ENCODE results near the gene ESYT2.

ESYT2 gene

GRCh38 chr7:158821171-158822031 is 7.9 kb downstream of the ESYT2 start:
- DNase-seq = peak; percentile 80

- no peak for DNase-seq
Measured at GRCh38 chr7:158820656-158821055, 8.7 kb downstream of the ESYT2 start.

GRCh38 chr7:158819571-158820203 is 9.6 kb downstream of the ESYT2 start:
- DNase-seq = peak; percentile 90

GRCh38 chr7:158818325-158819213 is 10.7 kb downstream of the ESYT2 start:
- DNase-seq = peak; percentile 75

DNA sequence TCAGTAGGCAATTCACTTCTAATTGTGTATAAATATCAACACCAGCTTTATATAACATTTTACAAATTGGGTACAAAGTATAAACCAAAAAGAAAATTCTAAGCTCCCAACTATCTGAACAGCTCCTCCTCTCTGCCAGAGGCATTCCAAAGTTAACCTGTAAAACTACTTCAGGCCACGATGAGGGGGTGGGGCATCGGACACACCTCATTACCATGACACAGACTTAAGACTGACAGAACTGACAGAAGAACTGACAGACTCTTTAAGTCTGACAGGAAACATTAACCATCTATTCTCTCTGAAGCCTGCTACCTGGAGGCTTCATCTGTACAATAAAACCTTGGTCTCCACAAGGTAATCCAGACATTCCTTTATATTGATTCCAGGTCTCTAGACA is 12.3 kb downstream of the ESYT2 start:
- no peak for DNase-seq

DNA sequence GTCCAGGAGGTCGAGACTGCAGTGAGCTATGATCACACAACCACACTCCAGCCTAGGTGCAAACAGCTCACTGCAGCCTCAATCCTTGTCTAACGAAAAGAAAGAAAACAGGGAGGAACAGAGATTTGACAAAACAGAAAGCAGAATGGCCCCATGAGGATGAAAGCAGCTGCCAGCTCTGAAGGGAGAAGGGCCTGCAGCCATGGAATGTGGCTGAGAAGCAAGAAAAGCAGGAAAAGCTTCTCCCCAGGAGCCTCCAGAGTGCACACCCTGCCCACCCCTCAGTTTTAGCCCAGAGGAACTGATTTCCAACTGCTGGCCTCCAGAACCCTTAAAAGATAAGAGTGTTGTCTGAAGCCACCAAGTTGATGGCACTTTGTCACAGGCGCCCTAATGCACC is 13.0 kb downstream of the ESYT2 start:
- DNase-seq = peak; percentile 19

DNA sequence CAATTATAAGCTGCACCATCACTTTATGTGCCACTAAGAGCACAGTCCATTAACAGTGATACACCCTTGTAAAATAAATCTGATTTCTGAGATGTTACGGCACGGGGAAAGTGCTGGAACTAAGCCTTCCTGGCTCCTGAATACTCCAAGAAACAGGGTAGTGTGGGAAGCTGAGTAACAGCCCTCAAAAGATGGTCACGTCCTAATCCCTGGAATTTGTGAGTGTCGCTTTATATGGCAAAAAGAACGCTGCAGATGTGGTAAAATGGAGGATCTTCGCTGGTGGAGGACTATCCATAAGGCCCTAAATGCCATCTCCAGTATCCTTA is 13.5 kb downstream of the ESYT2 start:
- no peak for DNase-seq

- DNase-seq = no peak
Measured at GRCh38 chr7:158815083-158815799, 14.1 kb downstream of the ESYT2 start.

- no peak for DNase-seq
Measured at GRCh38 chr7:158814637-158815036, 14.7 kb downstream of the ESYT2 start.

GRCh38 chr7:158812684-158813083 is 16.6 kb downstream of the ESYT2 start:
- no peak for DNase-seq

GRCh38 chr7:158811894-158812293 is 17.4 kb downstream of the ESYT2 start:
- DNase-seq = no peak

DNA sequence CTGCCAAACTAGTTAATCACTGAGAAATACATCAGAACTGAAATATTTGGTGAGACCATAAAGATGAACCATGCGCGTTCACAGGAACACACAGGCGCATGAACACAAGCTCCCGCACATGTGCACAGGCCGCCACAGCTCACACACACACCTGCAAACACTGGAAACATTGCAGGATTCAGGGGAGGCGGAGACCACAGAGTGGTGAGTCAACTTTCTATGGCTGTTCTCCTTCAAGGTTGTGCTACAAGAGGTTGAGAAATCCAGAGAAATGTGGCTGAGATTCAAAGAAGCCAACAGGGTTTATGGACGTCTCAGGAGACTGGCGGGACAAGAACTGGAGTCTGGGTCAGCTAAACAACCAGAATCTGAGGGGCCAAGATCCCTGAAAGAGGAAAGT is 17.8 kb downstream of the ESYT2 start:
- DNase-seq = no peak

GRCh38 chr7:158810846-158811245 is 18.5 kb downstream of the ESYT2 start:
- DNase-seq = no peak

DNA sequence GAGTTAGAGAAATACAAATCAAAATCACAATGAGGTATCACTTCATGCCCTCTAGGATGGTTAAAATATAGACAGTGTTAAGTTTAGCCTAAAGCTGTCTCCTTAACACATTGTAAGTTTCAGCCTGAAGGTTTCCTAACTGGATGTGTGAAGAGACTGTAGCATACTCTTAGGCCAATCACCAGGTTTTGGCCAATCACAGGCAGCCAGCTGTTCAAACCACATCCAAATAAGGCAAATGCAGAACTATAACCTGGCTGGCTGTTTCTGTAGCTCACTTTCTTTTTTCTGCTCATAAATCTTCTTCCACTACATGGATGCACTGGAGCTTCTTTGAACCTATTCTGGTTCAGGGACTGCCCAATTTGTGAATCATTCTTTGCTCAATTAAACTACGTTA is 19.7 kb downstream of the ESYT2 start:
- DNase-seq = peak; percentile 51

GRCh38 chr7:158808126-158808525 is 21.2 kb downstream of the ESYT2 start:
- DNase-seq = no peak

DNA sequence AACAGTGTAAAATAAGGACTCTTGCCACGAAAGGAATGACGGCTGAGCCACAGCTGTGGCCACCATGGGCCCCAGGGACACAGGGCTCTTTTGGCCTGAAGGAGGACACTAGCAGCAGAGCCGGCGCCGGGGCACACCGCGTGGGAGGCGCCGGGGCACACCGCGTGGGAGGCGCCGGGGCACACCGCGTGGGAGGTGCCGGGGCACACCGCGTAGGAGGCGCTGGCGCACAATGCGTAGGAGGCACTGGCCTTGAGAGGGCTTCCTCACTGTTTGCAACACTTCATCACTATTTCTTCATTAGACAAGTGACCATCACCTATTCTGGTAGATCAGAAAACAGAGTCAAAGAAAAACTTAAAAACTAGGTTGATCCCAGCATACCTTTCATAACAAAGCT is 23.4 kb downstream of the ESYT2 start:
- no peak for DNase-seq

DNA sequence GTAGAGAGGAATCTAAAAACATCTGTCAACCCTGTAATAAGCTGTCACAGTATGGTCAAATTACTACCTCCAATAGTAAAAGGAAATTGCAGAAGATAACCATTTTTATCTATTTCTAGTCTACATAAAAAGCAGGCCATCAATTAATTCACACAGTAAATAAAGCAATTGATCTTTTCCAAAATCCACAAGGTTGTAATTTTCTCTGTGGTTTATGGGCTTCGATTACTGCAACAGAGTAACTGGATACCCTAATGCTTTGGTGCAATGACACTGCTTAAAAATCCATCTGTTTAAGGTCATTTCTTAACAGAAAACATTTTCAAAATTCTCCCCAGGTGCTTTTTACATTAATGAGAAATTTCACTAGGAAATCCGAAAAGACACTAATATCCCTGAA is 23.9 kb downstream of the ESYT2 start:
- DNase-seq = no peak

- no peak for DNase-seq
Measured at GRCh38 chr7:158804335-158804734, 25.0 kb downstream of the ESYT2 start.

GRCh38 chr7:158803367-158803969 is 25.8 kb downstream of the ESYT2 start:
- no peak for DNase-seq

GRCh38 chr7:158802535-158803366 is 26.6 kb downstream of the ESYT2 start:
- DNase-seq = no peak

DNA sequence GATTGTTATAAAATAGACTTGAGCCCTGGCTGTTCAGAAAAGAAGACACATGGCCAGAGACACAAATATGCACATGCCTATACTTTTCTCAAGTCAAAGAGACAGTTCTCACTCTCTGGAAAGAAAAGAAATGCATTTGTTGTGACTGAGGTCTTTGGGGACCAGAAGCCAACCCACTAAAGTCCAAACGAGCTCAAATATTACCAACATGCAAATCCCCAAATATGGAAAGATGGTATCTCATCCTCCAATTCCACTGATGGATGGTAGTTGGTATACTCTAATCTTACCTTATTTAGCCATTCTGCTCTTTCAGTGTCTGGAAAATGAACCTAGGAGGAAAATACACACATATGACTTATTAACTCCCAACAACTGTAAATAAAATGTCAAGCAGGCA is 30.6 kb downstream of the ESYT2 start:
- DNase-seq = no peak

DNA sequence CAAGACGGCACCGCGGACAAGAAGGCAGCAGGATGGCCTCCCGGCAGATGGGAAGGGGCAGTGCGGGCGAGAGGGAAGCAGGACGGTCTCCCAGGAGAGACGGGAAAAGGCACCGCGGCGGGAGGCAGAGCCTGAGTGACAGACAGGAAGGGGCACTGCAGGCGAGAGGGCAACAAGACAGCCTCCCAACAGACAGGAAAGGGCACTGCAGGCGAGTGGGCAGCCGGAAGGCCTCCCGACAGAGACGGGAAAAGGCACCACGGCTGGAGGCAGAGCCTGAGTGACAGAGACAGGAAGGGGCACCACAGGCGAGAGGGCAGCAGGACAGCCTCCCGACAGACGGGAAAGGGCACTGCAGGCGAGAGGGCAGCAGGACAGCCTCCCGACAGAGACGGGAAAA is 32.6 kb downstream of the ESYT2 start:
- DNase-seq = no peak

Measured in hematopoietic multipotent progenitor cell treated with erythropoietin and hydrocortisone succinate and interleukin-3 and kit ligand, for 6 days (in vitro differentiated cells).